Hematopoietic multipotent progenitor cell treated with erythropoietin and hydrocortisone succinate and interleukin-3 and kit ligand, for 15 days (in vitro differentiated cells): Measurements from ENCODE around the gene CDKAL1.

Experiments used
- DNase-seq: peaks from one replicate; pipeline ENCODE4 v3.0.0-alpha.2; 2015; ENCODE audit warnings: low spot score

The CDKAL1 gene

DNA sequence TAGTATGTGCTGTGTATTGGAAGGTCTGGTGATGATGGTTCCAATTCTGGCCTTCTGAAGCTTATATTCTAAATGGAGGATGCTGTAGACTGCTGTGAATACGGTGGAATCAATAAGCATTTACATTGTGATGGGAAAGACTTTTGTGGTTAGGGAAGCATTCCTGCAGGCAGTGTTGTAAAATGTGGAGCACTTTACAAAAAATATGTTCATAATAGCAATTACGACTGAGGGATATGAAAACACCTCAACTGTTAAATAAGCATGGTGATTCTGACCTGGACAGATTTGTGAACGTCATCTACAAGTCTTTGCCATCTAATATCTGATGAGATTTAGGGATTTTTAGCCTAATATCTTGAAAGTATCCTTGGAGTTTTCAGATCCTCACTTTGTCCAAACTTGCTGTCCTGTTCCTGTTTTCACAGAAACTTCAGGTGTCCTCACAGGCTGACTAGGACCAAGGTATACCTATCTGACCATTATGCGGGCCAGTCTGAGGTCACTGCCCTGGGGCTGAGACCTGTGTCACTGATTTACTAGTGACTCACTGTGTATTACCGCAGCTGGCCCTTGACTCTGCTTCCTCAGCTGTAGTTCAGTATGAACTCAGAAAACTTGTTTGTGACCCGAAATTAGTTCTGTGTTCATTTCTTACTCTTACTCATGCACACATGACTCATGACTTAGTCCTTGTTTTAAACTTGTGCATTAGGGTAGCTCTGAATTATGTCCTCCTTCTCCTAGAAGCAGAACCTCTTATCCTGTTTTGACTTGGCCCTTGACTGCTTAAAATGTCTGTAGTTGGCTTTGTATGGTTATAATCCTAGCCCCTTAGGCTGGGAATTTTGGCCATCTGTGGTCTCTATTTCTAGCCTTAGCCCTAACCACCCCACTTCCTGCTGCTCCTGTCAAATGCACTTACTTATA lies 343.0 kb downstream of the CDKAL1 start:
- no peak for DNase-seq

GRCh38 chr6:20879121-20879520 lies 344.9 kb downstream of the CDKAL1 start:
- no peak for DNase-seq

- DNase-seq, result no peak
These were observed 345.3 kb downstream of the CDKAL1 start for GRCh38 chr6:20879526-20879925.

DNA sequence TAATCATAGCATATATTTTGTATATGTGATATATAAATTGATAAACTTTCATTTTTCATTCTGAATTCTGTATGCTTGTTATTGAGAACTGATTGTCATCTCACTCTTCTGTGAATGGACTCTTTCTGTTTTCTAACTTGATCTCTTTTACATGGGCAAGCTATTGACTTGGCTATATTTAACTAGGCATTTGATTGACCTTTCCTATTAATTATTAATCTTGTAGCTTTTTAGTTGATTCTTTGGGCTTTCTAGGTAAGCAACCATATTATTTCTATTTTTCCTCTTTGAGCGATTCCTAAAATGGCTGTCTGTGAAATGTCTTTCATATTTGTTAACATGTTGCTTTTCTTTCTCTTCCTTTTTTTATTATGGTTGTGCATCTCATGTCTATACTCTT lies 347.1 kb downstream of the CDKAL1 start:
- no peak for DNase-seq

GRCh38 chr6:20882014-20882413 lies 347.8 kb downstream of the CDKAL1 start:
- DNase-seq, result no peak

GRCh38 chr6:20885076-20885475 lies 350.8 kb downstream of the CDKAL1 start:
- no peak for DNase-seq

GRCh38 chr6:20891161-20891560 lies 356.9 kb downstream of the CDKAL1 start:
- no peak for DNase-seq

DNA sequence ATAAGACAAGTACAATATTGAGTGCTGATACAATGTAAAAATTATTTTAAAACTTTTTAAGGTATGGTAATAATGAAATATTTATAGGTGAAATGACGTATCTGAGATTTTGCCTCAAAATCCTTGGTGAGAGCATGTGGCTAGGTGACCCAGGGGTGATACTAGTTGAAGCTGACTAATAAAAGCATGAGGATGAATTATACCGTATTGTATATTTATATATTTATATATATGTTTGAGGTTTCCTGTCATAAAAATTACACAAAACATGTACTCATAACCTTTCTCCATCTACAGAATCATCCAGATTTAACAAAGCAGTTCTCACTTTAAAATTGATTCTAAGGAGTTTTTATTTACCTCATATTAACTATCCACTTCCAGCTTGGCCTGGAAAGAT lies 358.1 kb downstream of the CDKAL1 start:
- no peak for DNase-seq

GRCh38 chr6:20893412-20893811 lies 359.2 kb downstream of the CDKAL1 start:
- DNase-seq, result no peak

DNA sequence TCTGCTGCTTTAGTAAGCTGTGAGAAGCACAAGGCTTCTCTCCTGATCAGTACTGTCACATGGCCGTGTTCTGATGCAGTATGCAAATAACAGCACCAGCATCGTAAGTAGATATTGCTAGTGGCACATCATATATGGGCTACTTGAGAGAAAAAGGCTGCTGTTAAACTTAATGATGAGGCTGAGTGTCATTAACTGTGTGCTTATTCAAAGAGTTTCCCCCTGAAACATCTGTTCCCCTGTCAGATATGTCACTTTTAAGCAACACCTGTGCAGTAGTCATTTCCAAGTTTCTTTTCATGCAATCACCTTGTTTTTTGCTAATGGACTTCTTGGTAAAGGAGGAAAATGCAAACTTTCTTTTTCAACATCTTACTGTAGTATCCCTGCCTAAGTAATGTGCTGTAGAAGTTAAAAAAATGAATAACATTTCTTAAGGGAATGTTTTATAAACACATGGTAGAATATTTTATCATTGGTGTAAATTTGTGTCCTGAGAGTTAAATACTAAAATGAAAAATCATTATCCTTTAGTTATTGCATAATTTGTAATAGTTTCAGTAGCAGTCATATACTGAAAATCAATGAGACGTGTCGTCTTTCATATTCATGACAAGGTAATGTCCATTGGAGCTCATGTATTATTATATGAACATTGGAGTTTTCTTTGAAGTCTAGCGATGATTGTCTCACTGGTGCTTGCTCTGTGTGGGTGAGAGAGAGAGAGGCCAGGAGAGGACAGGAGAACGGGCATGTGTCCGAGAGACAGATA lies 366.3 kb downstream of the CDKAL1 start:
- no peak for DNase-seq

GRCh38 chr6:20905377-20905776 lies 371.1 kb downstream of the CDKAL1 start:
- no peak for DNase-seq

DNA sequence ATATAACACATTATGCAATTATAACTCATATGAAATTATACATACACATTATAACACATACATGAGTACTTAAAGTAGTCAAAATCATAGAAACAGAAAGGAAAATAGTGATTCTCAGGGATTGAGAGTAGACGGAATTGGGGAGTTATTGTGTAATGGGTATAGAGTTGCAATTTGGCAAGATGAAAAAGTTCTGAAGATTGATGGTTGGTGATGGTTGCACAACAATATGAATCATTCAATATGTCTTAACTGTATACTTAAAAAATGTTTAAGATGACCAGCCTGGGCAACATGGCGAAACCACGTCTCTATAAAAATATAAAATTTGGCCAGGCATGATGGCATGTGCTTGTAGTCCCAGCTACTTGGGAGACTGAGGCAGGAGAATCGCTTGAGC lies 372.7 kb downstream of the CDKAL1 start:
- DNase-seq, result no peak

DNA sequence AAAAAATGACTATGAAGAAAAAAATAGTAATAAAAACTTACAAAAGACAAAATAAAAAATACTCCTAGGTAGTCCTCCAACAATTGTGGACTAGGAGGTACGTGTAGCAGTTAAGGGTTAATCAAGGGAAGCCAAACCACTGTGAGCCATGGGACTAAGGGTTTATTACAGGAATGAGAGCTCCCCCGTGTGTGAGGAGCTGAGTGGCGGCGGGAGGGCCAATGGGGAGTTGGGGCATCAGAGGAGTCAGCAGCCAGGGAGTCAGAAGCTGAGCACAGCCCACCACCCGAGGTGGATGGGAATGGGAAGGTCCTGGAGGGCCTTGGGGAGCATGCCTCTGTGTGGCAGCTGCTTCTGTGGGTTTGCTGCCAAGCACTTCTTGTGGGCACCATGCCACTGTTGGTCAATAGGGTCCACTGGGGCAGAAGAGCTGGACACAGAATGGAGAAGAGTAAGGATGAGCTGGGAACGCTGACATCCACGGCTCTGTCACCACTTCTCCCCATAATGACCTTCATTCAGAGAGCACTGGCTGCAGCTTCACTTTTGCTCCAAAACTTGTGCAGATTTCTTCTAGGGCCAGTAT lies 373.3 kb downstream of the CDKAL1 start:
- no peak for DNase-seq

DNA sequence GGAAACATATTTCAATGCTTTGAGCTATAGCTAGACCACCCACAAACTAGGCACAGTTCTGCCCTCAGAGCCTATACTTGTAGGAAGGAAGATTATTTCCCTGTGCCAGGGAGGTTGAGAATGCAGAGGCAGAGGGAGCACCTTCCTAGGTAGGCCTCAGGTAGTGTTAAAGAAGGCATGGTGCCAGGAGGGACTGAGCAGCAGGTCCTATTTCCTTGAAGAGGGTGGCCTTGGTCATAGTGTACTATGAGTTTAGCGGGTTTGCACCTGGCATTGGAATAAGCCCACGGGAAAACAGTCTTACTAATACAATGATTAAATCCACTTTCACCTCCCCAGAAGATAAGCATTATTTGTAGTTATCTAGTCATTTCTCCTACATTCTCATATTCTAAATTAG lies 375.4 kb downstream of the CDKAL1 start:
- no peak for DNase-seq

DNA sequence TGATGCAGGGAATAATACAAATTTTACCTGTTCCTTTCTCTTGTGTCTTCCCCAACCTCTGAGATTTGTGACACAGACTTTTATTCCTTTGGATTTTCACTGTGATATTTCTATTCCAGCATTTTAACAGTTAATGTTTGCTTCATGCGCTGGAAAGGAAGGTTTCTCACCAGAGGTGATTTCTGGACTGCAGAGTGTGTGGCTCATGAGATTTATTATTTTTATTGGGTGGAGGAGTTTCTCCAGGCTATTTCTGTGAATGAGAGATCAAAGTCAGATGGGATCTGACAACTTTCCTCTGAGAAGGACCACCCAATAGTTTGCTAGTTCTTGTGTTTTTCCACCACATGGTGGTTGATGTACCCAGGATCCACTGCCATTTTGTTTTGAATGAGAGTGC lies 377.5 kb downstream of the CDKAL1 start:
- DNase-seq, result no peak

DNA sequence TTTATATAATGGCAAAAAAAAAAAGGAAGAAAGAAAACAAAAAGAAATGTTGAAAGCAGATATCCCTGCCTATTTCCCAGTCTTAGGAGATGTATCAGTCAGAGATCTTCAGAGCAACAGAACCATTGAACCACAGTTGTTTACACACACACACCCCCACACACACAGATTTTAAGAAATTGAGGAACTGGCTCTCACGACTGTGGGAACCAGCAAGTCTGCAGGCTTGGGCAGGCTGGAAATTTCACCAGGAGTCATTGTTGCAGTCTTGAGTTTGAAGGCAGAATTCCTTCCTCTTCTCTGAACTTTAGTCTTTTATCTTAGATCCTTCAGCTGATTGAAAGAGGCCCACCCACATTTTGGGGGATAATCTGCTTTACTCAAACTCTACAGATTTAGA lies 380.9 kb downstream of the CDKAL1 start:
- no peak for DNase-seq

DNA sequence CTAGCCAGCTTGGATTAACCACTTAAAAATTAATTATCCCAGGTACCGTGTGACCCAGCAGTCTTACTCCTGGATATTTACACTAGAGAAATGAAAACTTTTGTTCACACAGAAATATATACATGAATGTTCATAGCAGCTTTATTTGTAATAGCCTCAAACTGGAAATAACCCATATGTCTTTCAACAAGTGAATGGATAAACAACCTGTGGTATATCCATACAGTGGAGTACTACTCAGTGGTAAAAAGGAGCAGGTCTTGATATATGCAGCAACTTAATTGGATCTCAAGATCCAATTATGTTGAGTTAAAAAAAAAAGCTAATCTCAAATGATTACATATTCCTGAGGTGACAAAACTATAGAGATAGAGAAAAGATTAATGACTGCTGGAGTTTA lies 381.4 kb downstream of the CDKAL1 start:
- DNase-seq, result no peak

DNA sequence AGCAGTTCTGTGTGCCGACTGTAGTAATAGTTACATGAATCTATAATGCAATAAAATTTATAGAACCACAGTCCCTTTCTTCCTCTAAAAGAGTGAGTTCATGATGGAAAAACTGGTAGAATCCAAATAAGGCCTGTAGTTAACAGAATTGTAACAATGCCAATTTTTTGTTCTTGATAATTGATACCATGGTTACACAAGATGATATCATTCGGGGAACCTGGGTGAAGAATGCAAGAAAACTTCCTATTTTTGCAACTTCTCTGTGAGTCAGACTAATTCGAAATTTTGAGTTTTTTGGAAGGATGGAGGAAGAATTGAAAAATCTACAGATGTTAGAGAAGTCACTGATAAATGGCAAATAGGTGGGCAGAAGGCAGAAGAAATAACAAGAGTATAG lies 381.8 kb downstream of the CDKAL1 start:
- DNase-seq, result no peak

GRCh38 chr6:20918868-20919267 lies 384.6 kb downstream of the CDKAL1 start:
- no peak for DNase-seq

DNA sequence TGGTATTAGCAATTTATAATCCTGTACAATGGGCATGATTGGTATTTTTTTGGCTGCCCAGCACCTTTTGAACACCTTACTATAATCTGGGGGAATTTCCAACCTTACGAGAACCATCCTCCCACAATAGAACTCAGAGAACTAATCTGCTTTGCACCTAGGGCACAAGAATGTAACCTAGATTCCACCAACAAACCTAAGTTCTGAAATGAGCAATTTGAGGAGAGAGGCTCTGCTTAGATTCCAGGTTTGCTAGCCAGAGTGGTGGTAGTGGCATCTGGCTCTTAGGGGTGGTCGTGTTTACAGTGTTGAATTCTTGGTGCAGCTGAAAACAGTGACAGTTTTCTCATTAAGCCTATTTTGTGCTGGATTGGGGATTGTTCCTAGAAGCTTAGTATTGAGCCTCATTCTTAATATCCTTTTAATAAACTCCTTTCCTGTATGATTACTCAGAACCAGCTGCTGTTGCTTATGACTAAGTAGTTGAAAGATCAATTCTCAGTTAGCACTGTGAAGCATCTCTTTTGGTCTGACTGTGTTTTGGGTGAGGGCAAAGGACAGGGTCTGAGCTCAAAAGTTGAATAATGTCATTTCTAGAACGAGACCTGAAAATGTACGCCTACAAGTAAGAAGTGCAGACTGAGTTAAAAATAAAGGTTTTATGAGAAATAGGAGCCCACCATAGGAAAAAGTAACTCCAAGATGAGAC lies 385.6 kb downstream of the CDKAL1 start:
- no peak for DNase-seq

DNA sequence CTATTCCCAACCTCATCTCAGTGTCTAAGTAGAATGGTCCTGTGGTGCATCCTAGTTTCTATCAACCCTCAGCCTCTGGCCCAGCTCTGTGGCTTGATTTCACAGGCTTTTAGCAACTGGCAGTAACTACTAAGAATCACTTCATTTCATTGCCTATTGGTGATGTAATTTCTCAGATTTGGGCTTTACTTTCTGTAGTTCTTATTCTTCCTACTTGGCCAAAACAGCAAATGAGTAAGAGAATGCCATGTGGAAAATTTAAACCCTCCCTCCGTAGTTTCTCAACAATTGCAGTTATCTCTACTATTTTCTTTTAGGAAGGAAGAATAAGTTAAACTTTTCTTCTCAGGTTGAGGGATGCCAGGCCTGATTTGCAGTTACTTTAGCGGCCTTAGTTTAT lies 387.3 kb downstream of the CDKAL1 start:
- no peak for DNase-seq

DNA sequence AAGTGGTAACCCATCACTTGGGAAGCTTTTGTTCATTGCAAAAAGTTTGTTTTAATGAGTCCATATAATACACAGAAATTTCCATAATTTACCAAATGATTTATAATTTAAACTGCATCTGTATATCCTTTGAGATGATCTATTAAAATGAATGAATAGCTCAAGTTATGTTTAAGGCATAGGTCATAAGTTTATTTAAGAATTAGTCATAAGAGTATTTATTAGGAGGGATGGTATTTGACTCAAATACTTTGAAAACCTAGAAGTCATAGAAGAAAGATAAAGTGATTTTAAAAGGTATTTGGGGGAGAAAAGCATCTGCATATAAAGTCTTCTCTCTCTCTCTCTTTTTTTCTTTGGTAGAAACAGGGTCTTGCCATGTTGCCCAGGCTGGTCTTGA lies 388.5 kb downstream of the CDKAL1 start:
- no peak for DNase-seq
